ENCODE measurements around the gene PCSK6.

Gene PCSK6

GRCh38 chr15:101434032-101434920, 55.2 kb downstream of the PCSK6 start:
- H3K27ac ChIP-seq (ENCODE audit: low read depth, low read length): no peak overlapping the region
- H3K79me2 ChIP-seq (ENCODE audit: insufficient read depth, low read length): no peaks in the 10 kb centered on the region
- no peaks in the 10 kb centered on the region for H3K27me3 ChIP-seq (ENCODE audit: low read length)
- no peaks in the 10 kb centered on the region for H3F3A ChIP-seq (ENCODE audit: insufficient read depth)
- H4K20me1 ChIP-seq (ENCODE audit: low read depth, low read length): no peaks in the 10 kb centered on the region
- no peak overlapping the region for H2AFZ ChIP-seq (ENCODE audit: low read depth, low read length, severe bottlenecking)
- no peak overlapping the region for H3K4me2 ChIP-seq (ENCODE audit: low read depth, low read length, poor library complexity, severe bottlenecking)
- no peaks in the 10 kb centered on the region for H3K36me3 ChIP-seq (ENCODE audit: low read length)
- no peaks in the 10 kb centered on the region for H3K9me2 ChIP-seq (replicated peaks; ENCODE audit: insufficient read depth, low read length)
- no peaks in the 10 kb centered on the region for H3K9me3 ChIP-seq (ENCODE audit: insufficient read depth, low read length)
- H3K9ac ChIP-seq (ENCODE audit: low read length): no peak overlapping the region
- H3K4me3 ChIP-seq (ENCODE audit: insufficient read depth, low read length, poor library complexity, severe bottlenecking): no peak overlapping the region
- TF ChIP-seq EZH2phosphoT487 (conservative IDR thresholded peaks at IDR 0.05; ENCODE audit: low read length) (no peak), CTCF (IDR thresholded peaks at IDR 0.05; ENCODE audit: insufficient read depth, low read length, poor library complexity, severe bottlenecking) (no peak)

GRCh38 chr15:101433396-101433795, 56.1 kb downstream of the PCSK6 start:
- H3K79me2 ChIP-seq (ENCODE audit: insufficient read depth, low read length): no peaks in the 10 kb centered on the region
- no peaks in the 10 kb centered on the region for H3F3A ChIP-seq (ENCODE audit: insufficient read depth)
- no peaks in the 10 kb centered on the region for H3K9me2 ChIP-seq (replicated peaks; ENCODE audit: insufficient read depth, low read length)
- H2AFZ ChIP-seq (ENCODE audit: low read depth, low read length, severe bottlenecking): no peak overlapping the region
- no peak overlapping the region for H3K4me3 ChIP-seq (ENCODE audit: insufficient read depth, low read length, poor library complexity, severe bottlenecking)
- no peak for TF ChIP-seq EZH2phosphoT487 (conservative IDR thresholded peaks at IDR 0.05; ENCODE audit: low read length)
- no peak for TF ChIP-seq CTCF (IDR thresholded peaks at IDR 0.05; ENCODE audit: insufficient read depth, low read length, poor library complexity, severe bottlenecking)
- H3K9ac ChIP-seq (ENCODE audit: low read length): no peak overlapping the region
- H3K27me3 ChIP-seq (ENCODE audit: low read length): no peaks in the 10 kb centered on the region
- no peaks in the 10 kb centered on the region for H3K9me3 ChIP-seq (ENCODE audit: insufficient read depth, low read length)
- no peak overlapping the region for H3K27ac ChIP-seq (ENCODE audit: low read depth, low read length)
- no peaks in the 10 kb centered on the region for H3K36me3 ChIP-seq (ENCODE audit: low read length)
- no peaks in the 10 kb centered on the region for H4K20me1 ChIP-seq (ENCODE audit: low read depth, low read length)
- no peak overlapping the region for H3K4me2 ChIP-seq (ENCODE audit: low read depth, low read length, poor library complexity, severe bottlenecking)

- Histone ChIP-seq H3K79me2 (ENCODE audit: insufficient read depth, low read length) (no peaks in the 10 kb centered on the region), H3K36me3 (ENCODE audit: low read length) (no peaks in the 10 kb centered on the region), H3K4me2 (ENCODE audit: low read depth, low read length, poor library complexity, severe bottlenecking) (no peak overlapping the region), H2AFZ (ENCODE audit: low read depth, low read length, severe bottlenecking) (no peak overlapping the region), H3K27ac (ENCODE audit: low read depth, low read length) (no peak overlapping the region), H3K4me3 (ENCODE audit: insufficient read depth, low read length, poor library complexity, severe bottlenecking) (no peak overlapping the region), H4K20me1 (ENCODE audit: low read depth, low read length) (no peaks in the 10 kb centered on the region), H3K9me3 (ENCODE audit: insufficient read depth, low read length) (no peaks in the 10 kb centered on the region), H3K27me3 (ENCODE audit: low read length) (no peaks in the 10 kb centered on the region), H3K9ac (ENCODE audit: low read length) (no peak overlapping the region), H3F3A (ENCODE audit: insufficient read depth) (no peaks in the 10 kb centered on the region), H3K9me2 (replicated peaks; ENCODE audit: insufficient read depth, low read length) (no peaks in the 10 kb centered on the region)
- no peak for TF ChIP-seq EZH2phosphoT487 (conservative IDR thresholded peaks at IDR 0.05; ENCODE audit: low read length)
- no peak for TF ChIP-seq CTCF (IDR thresholded peaks at IDR 0.05; ENCODE audit: insufficient read depth, low read length, poor library complexity, severe bottlenecking)
Observed at GRCh38 chr15:101432982-101433381, 56.5 kb downstream of the PCSK6 start.
